SK-N-SH (cell line): Measurements from ENCODE around the gene TULP3. TPM values are rescaled to one million over a fixed set of nuclear protein-coding genes. Genes with fewer than 3 reads are reported as not detected.
A peak's percentile ranks its signal among the peaks of the same experiment; 100 is the strongest.

ENCODE experiments used
- CTCF ChIA-PET: fragments of 300-600, 350-600 bp; formaldehyde crosslinking; extraction: SDS; loops from one replicate; lab custom pipeline; 2021; lab: Yijun Ruan, JAX
- POLR2A ChIA-PET: fragments of 350-600 bp; sonication (Branson Sonifier 250); formaldehyde crosslinking; extraction: SDS; loops from one replicate; lab custom pipeline; 2020; ENCODE audit warnings: antibody characterized with exemption, inconsistent platforms; lab: Yijun Ruan, JAX
- DNase-seq: peaks from one replicate; pipeline ENCODE4 v3.0.0; 2012
- H2AFZ ChIP-seq: fragments of 200-600 bp; sonication (generic); 2 replicates; pipeline ENCODE4 v1.8.1; 2016; ENCODE audit warnings: antibody characterized with exemption, mild to moderate bottlenecking, low read depth
- H3F3A ChIP-seq: fragments of 200-600 bp; sonication (generic); replicated peaks from 2 replicates; pipeline ENCODE3; 2016; ENCODE audit warnings: antibody characterized with exemption, mild to moderate bottlenecking; ENCODE audit not compliant: insufficient read depth
- H3K27ac ChIP-seq, 2 experiments: fragments of 200-500 bp in 1 of 2; fragments of 200-600 bp in 1 of 2; sonication (Bioruptor generic) in 1 of 2; sonication (generic), shearing (Covaris generic) in 1 of 2; 2 replicates each; pipeline versions ENCODE4 v1.5.1 to v1.6.1; 2014 to 2016; ENCODE audit warnings: low read depth in 2 of 2, inconsistent platforms in 1 of 2, low read length in 1 of 2, mild to moderate bottlenecking in 1 of 2, mixed read lengths in 1 of 2
- H3K27me3 ChIP-seq: fragments of 200-600 bp; sonication (generic), shearing (Covaris generic); 2 replicates; pipeline ENCODE4 v1.6.1; 2016; ENCODE audit warnings: mixed run types; ENCODE audit not compliant: insufficient read depth
- H3K36me3 ChIP-seq, 2 experiments: fragments of 200-500 bp in 1 of 2; fragments of 200-600 bp in 1 of 2; sonication (Bioruptor generic) in 1 of 2; sonication (generic) in 1 of 2; replicated peaks in 1 of 2; 2 replicates each; pipeline versions ENCODE3 to v1.5.1; 2014 to 2016; ENCODE audit warnings: low read length in 1 of 2, mild to moderate bottlenecking in 1 of 2; ENCODE audit not compliant: insufficient read depth in 2 of 2, control insufficient read depth in 1 of 2
- H3K4me1 ChIP-seq, 2 experiments: fragments of 200-500 bp in 1 of 2; fragments of 200-600 bp in 1 of 2; sonication (Bioruptor generic) in 1 of 2; sonication (generic), shearing (Covaris generic) in 1 of 2; 2 replicates each; pipeline versions ENCODE4 v1.5.1 to v1.6.1; 2014 to 2016; ENCODE audit warnings: low read depth in 1 of 2, low read length in 1 of 2, mixed run types in 1 of 2; ENCODE audit not compliant: insufficient read depth in 2 of 2, control insufficient read depth in 1 of 2
- H3K4me2 ChIP-seq: fragments of 200-600 bp; sonication (generic), shearing (Covaris generic); 2 replicates; pipeline ENCODE4 v1.6.1; 2017; ENCODE audit warnings: mixed run types
- H3K4me3 ChIP-seq, 2 experiments: fragments of 200-500 bp in 1 of 2; fragments of 200-600 bp in 1 of 2; sonication (Bioruptor generic) in 1 of 2; sonication (generic), shearing (Covaris generic) in 1 of 2; 2 replicates each; pipeline versions ENCODE4 v1.5.1 to v1.8.1; 2014 to 2016; ENCODE audit warnings: low read depth in 2 of 2, inconsistent platforms in 1 of 2, low read length in 1 of 2, mild to moderate bottlenecking in 1 of 2, mixed read lengths in 1 of 2, moderate library complexity in 1 of 2
- H3K79me2 ChIP-seq: fragments of 200-600 bp; sonication (generic); 2 replicates; pipeline ENCODE4 v1.8.1; 2017; ENCODE audit warnings: mild to moderate bottlenecking; ENCODE audit not compliant: insufficient read depth
- H3K9ac ChIP-seq: fragments of 200-600 bp; sonication (generic); 2 replicates; pipeline ENCODE4 v1.6.1; 2017; ENCODE audit warnings: mixed run types
- H3K9me2 ChIP-seq: fragments of 200-600 bp; sonication (generic); 2 replicates; pipeline ENCODE4 v1.6.1; 2017; ENCODE audit warnings: mixed run types
- H3K9me3 ChIP-seq: fragments of 200-600 bp; sonication (generic); 2 replicates; pipeline ENCODE4 v1.6.1; 2017; ENCODE audit warnings: mixed run types, mild to moderate bottlenecking, moderate library complexity
- H4K20me1 ChIP-seq: fragments of 200-600 bp; sonication (generic); 2 replicates; pipeline ENCODE4 v1.6.1; 2017; ENCODE audit warnings: mild to moderate bottlenecking, mixed run types; ENCODE audit not compliant: insufficient read depth
- CHD2 ChIP-seq: fragments of 150-350 bp; IDR thresholded peaks from 2 replicates; pipeline ENCODE4 v1.6.1; 2018; ENCODE audit warnings: low read length; ENCODE audit not compliant: partially characterized antibody
- CTCF ChIP-seq: fragments of 200-600 bp; sonication (generic); IDR thresholded peaks from 2 replicates; pipeline ENCODE4 v1.6.1; 2017; ENCODE audit warnings: antibody characterized with exemption, mild to moderate bottlenecking, moderate library complexity
- ELF1 ChIP-seq: IDR thresholded peaks from 2 replicates; pipeline ENCODE4 v1.4.0; 2012
- EP300 ChIP-seq, 2 experiments: IDR thresholded peaks; 2 replicates each; pipeline versions ENCODE4 v1.4.0 to v1.6.1; 2012; ENCODE audit warnings: borderline replicate concordance in 1 of 2, low read depth in 1 of 2, low read length in 1 of 2
- EZH2phosphoT487 ChIP-seq: fragments of 200-600 bp; sonication (generic); IDR thresholded peaks from 2 replicates; pipeline ENCODE4 v1.6.1; 2017; ENCODE audit warnings: low read depth, mixed run types, mild to moderate bottlenecking, antibody characterized with exemption, moderate library complexity, borderline replicate concordance
- FOSL2 ChIP-seq: IDR thresholded peaks from 2 replicates; pipeline ENCODE4 v1.4.0; 2012; ENCODE audit warnings: low read depth, mild to moderate bottlenecking, moderate library complexity, borderline replicate concordance
- FOXJ3 ChIP-seq: sonication (generic); formaldehyde crosslinking; IDR thresholded peaks from 2 replicates; pipeline ENCODE4 v1.5.1; 2020; ENCODE audit warnings: mild to moderate bottlenecking, missing genetic modification reagents
- GABPA ChIP-seq: IDR thresholded peaks from 2 replicates; pipeline ENCODE4 v1.4.0; 2012; ENCODE audit warnings: low read depth, mild to moderate bottlenecking
- IRF3 ChIP-seq: fragments of 150-350 bp; IDR thresholded peaks from 2 replicates; pipeline ENCODE4 v1.6.1; 2016; ENCODE audit warnings: mild to moderate bottlenecking, low read depth, low read length
- JUND ChIP-seq: IDR thresholded peaks from 2 replicates; pipeline ENCODE4 v1.4.0; 2012
- MAX ChIP-seq: IDR thresholded peaks from 2 replicates; pipeline ENCODE4 v1.4.0; 2012; ENCODE audit warnings: low read depth
- MEF2A ChIP-seq: IDR thresholded peaks from 2 replicates; pipeline ENCODE4 v1.4.0; 2012; ENCODE audit warnings: low read depth, borderline replicate concordance
- MXI1 ChIP-seq: IDR thresholded peaks from 2 replicates; pipeline ENCODE4 v1.6.1; 2012; ENCODE audit warnings: mild to moderate bottlenecking, low read depth, low read length, improper control_type of control experiment
- NRF1 ChIP-seq: IDR thresholded peaks from 2 replicates; pipeline ENCODE4 v1.6.1; 2012; ENCODE audit warnings: low read depth, mild to moderate bottlenecking, low read length
- PBX3 ChIP-seq: IDR thresholded peaks from 2 replicates; pipeline ENCODE4; 2012
- POLR2AphosphoS5 ChIP-seq: IDR thresholded peaks from 2 replicates; pipeline ENCODE4 v1.6.1; 2012; ENCODE audit warnings: low read depth, low read length
- RAD21 ChIP-seq: IDR thresholded peaks from 2 replicates; pipeline ENCODE4 v1.6.1; 2012; ENCODE audit warnings: mild to moderate bottlenecking, low read length
- RCOR1 ChIP-seq: fragments of 150-350 bp; IDR thresholded peaks from 2 replicates; pipeline ENCODE4 v1.6.1; 2017; ENCODE audit warnings: antibody characterized with exemption, low read length
- RFX5 ChIP-seq: IDR thresholded peaks from 2 replicates; pipeline ENCODE4 v1.6.1; 2012; ENCODE audit warnings: mild to moderate bottlenecking, improper control_type of control experiment, low read length
- RXRA ChIP-seq: IDR thresholded peaks from 2 replicates; pipeline ENCODE4 v1.4.0; 2012; ENCODE audit warnings: low read depth, mild to moderate bottlenecking, borderline replicate concordance
- SIN3A ChIP-seq: IDR thresholded peaks from 2 replicates; pipeline ENCODE4 v1.6.1; 2012; ENCODE audit warnings: low read depth, mild to moderate bottlenecking, low read length, moderate library complexity, borderline replicate concordance
- SMC3 ChIP-seq: IDR thresholded peaks from 2 replicates; pipeline ENCODE4 v1.6.1; 2012; ENCODE audit warnings: low read depth, low read length, improper control_type of control experiment
- TAF1 ChIP-seq: IDR thresholded peaks from 2 replicates; pipeline ENCODE4 v1.6.1; 2012; ENCODE audit warnings: low read depth, mild to moderate bottlenecking, low read length, moderate library complexity, borderline replicate concordance
- TCF12 ChIP-seq: IDR thresholded peaks from 2 replicates; pipeline ENCODE4 v1.4.0; 2012
- USF1 ChIP-seq: IDR thresholded peaks from 2 replicates; pipeline ENCODE4 v1.4.0; 2012; ENCODE audit warnings: low read depth, borderline replicate concordance
- USF2 ChIP-seq: fragments of 150-350 bp; IDR thresholded peaks from 2 replicates; pipeline ENCODE4 v1.6.1; 2017; ENCODE audit warnings: antibody characterized with exemption, low read length, low read depth, borderline replicate concordance
- YY1 ChIP-seq: IDR thresholded peaks from 2 replicates; pipeline ENCODE4 v1.4.0; 2012; ENCODE audit warnings: low read depth, mild to moderate bottlenecking
- WGBS: methylation state at CpG from one replicate; pipeline ENCODE4 v1.1.6; 2017; ENCODE audit warnings: low lambda C conversion rate; 5-methylcytosine and 5-hydroxymethylcytosine counted together
- polyA plus RNA-seq, 3 experiments: library from polyadenylated mRNA; depleted of rRNA; stranded (reverse); fragments of >200 nt; gene quantifications; 2 replicates each; pipeline ENCODE4 v1.2.3, GENCODE V29; 2012

TULP3 gene
- 22.6 and 24.0 TPM in 2 replicates for polyA plus RNA-seq (2012; rRNA removed)
- 19.2 and 19.4 TPM in 2 replicates for polyA plus RNA-seq (2012; cell fraction: cytosol; rRNA removed)
- polyA plus RNA-seq (2012; cell fraction: nucleus; rRNA removed) = 31.6 and 33.6 TPM in 2 replicates

GRCh38 chr12:2890388-2891239, at the start of gene TULP3:
Gene TULP3 (plus strand): TSS chr12:2890891. CDS start chr12:2890948, 57 bp downstream.
- Histone ChIP-seq H3K27ac (peak within 1 kb of the TSS; percentile 86 to 91), H3K27me3 (no peaks in the 10 kb centered on the region), H3K9me2 (no peaks in the 10 kb centered on the region), H4K20me1 (peaks cover 27% of the 10 kb centered on the region), H3K4me3 (peak within 1 kb of the TSS; percentile 76 to 93), H3K79me2 (peaks cover 59% of the 10 kb centered on the region), H3K4me1 (peaks cover 9 to 26% of the 10 kb centered on the region in 2 experiments; a peak in 2 of 4 replicates), H3K4me2 (peak within 1 kb of the TSS; percentile 93), H2AFZ (peak within 1 kb of the TSS; percentile 95), H3F3A (peaks cover 32% of the 10 kb centered on the region), H3K9ac (peak within 1 kb of the TSS; percentile 92), H3K9me3 (no peaks in the 10 kb centered on the region), H3K36me3 (peaks cover 8 to 19% of the 10 kb centered on the region in 2 experiments)
- WGBS = 0% methylated on average over 17 of the region's 83 CpGs
- CTCF ChIA-PET = interaction anchor here (0.6 to 3.6 kb wide), 7 partner anchors 14 to 227 kb away, joined by 3 to 19 read pairs (median 3); partner anchors contain the start of genes FOXM1 and RHNO1
- POLR2A ChIA-PET = interaction anchor here (0.6 to 1.8 kb wide), 6 partner anchors 11 to 114 kb away, joined by 3 to 5 read pairs (median 3); partner anchors contain the start of genes FKBP4, FOXM1 and RHNO1
- DNase-seq = peak; percentile 98
- 0 out of 2 replicates have a peak, but pooled peaks have one; percentile 39 for TF ChIP-seq YY1
- no peak for TF ChIP-seq USF2
- TF ChIP-seq POLR2AphosphoS5 = peak; percentile 88
- no peak for TF ChIP-seq SMC3
- no peak for TF ChIP-seq MEF2A
- TF ChIP-seq RXRA = no peak
- TF ChIP-seq TAF1 = peak; percentile 43; the same call in 1 of the 2 replicates
- TF ChIP-seq EZH2phosphoT487 = no peak
- no peak; the same call in 1 of the 2 replicates for TF ChIP-seq JUND
- TF ChIP-seq EP300 (IDR thresholded peaks at IDR 0.05; ENCODE audit: borderline replicate concordance in 1 of 2, low read depth in 1 of 2, low read length in 1 of 2) = no peak
- no peak for TF ChIP-seq ELF1
- peak; percentile 83 for TF ChIP-seq MAX
- TF ChIP-seq RFX5 = peak; percentile 88
- TF ChIP-seq GABPA = no peak
- no peak for TF ChIP-seq RAD21
- no peak; the same call in 1 of the 2 replicates for TF ChIP-seq FOSL2
- peak; percentile 10; the same call in 1 of the 2 replicates for TF ChIP-seq SIN3A
- TF ChIP-seq IRF3 = no peak; the same call in 1 of the 2 replicates
- no peak for TF ChIP-seq RCOR1
- TF ChIP-seq NRF1 = peak; percentile 79
- no peak for TF ChIP-seq PBX3
- no peak for TF ChIP-seq FOXJ3 (CRISPR knock-in tag)
- no peak for TF ChIP-seq TCF12
- peak; percentile 90 for TF ChIP-seq MXI1
- no peak for TF ChIP-seq CTCF
- TF ChIP-seq USF1 = peak; percentile 28; the same call in 1 of the 2 replicates
- peak; percentile 64 for TF ChIP-seq CHD2
